ENCODE measurements around the gene CHRM5.

DNA sequence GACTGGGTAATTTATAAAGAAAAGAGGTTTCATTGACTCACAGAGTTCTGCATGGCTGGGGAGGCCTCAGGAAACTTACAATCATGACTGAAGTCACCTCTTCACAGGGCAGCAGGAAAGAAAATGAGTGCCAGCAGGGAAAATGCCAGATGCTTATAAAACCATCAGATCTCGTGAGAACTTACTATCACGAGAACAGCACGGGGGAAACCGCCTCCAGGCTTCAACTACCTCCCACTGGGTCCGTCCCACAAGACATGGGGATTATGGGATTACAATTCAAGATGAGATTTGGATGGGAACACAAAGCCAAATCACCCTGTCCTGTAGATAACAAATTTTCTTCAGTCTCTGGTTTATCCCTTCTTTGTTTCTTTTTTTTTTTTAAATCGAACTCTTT, 101.7 kb downstream of the CHRM5 start:
- no peak for TF ChIP-seq POLR2AphosphoS5 (IDR thresholded peaks at IDR 0.05; ENCODE audit: low read depth, low read length)
- no peak for TF ChIP-seq TAF1 (IDR thresholded peaks at IDR 0.05; ENCODE audit: borderline replicate concordance, insufficient read depth, low read length)

All from PFSK-1 (cell line).